ENCODE measurements around the gene FOSL2. TPM values are rescaled to one million over a fixed set of nuclear protein-coding genes. Genes with fewer than 3 reads are reported as not detected.

FOSL2 gene
- total RNA-seq, 1 donor from 2014 or later: 185 TPM

DNA sequence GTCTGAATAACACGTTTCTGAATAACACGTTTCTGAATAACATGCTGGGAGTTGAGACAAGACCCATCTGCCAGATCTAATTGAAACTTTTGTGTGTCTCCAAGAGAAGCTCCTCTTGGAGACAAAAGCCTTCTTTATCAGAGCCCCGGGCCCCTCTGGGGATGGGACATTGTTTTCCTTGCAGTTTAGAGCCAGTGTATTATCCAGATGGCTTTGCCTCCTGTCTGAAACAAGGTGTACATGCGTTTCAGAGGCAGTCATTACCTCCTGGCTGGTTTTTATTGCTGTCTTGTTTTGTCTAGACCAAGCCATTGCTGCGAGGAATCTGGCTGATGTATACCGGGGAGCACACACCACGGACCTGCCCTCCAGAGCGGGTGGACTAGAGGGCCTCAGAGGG, 7.8 kb downstream of the FOSL2 start:
- H3K9me3 ChIP-seq: no peaks in the 10 kb centered on the region
- intact Hi-C loops (cut with DNase I): no loop called here
- H3K4me3 ChIP-seq: peak overlapping the region; percentile 31 to 96
- peaks cover 19 to 71% of the 10 kb centered on the region in 2 donors for H3K4me1 ChIP-seq
- TF ChIP-seq, protein P1, sequence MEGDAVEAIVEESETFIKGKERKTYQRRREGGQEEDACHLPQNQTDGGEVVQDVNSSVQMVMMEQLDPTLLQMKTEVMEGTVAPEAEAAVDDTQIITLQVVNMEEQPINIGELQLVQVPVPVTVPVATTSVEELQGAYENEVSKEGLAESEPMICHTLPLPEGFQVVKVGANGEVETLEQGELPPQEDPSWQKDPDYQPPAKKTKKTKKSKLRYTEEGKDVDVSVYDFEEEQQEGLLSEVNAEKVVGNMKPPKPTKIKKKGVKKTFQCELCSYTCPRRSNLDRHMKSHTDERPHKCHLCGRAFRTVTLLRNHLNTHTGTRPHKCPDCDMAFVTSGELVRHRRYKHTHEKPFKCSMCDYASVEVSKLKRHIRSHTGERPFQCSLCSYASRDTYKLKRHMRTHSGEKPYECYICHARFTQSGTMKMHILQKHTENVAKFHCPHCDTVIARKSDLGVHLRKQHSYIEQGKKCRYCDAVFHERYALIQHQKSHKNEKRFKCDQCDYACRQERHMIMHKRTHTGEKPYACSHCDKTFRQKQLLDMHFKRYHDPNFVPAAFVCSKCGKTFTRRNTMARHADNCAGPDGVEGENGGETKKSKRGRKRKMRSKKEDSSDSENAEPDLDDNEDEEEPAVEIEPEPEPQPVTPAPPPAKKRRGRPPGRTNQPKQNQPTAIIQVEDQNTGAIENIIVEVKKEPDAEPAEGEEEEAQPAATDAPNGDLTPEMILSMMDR (IDR thresholded peaks at IDR 0.05): no peak
- peak overlapping the region; percentile 4 to 100 for H3K27ac ChIP-seq
- peaks cover 43 to 64% of the 10 kb centered on the region in 2 donors for H3K36me3 ChIP-seq
- no peaks in the 10 kb centered on the region for H3K27me3 ChIP-seq
- no peak for DNase-seq (ENCODE audit: low spot score in 2 of 2)

GRCh38 chr2:28400921-28401320, 8.3 kb downstream of the FOSL2 start:
- no peak for DNase-seq (ENCODE audit: low spot score in 2 of 2)
- Histone ChIP-seq H3K9me3 (no peaks in the 10 kb centered on the region), H3K4me3 (peak overlapping the region; percentile 31 to 96), H3K27me3 (no peaks in the 10 kb centered on the region), H3K36me3 (peaks cover 48 to 66% of the 10 kb centered on the region in 2 donors), H3K4me1 (peaks cover 19 to 72% of the 10 kb centered on the region in 2 donors), H3K27ac (peak overlapping the region; percentile 4 to 100)
- intact Hi-C loops (cut with DNase I): no loop called here
- TF ChIP-seq, protein P1 (IDR thresholded peaks at IDR 0.05): no peak

DNA sequence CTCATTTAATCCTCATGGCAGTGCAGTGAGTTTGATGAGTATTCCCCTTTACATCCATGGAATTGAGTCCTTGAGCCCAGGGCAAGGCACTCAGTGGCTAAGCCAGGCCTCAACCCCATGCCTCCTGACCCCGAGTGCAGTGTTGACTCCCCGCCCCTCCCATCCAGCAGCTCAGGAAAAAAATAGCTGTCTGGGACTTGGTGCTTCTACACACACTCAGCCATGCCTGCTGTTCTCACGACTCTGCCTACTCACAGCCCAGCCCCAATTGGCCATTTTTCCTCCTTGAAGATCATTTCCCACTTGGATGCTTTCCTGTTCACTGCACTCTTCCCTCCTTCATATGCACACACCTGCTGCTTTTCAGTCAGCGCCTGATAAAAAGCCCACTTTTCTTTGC, 8.8 kb downstream of the FOSL2 start:
- Histone ChIP-seq H3K9me3 (no peaks in the 10 kb centered on the region), H3K4me1 (peaks cover 19 to 74% of the 10 kb centered on the region in 2 donors), H3K36me3 (peaks cover 53 to 71% of the 10 kb centered on the region in 2 donors), H3K4me3 (peak overlapping the region; percentile 31 to 96), H3K27me3 (no peaks in the 10 kb centered on the region), H3K27ac (no peak overlapping the region)
- intact Hi-C loops (cut with DNase I): no loop called here
- DNase-seq (ENCODE audit: low spot score in 2 of 2): no peak
- TF ChIP-seq, protein P1 (IDR thresholded peaks at IDR 0.05): no peak

DNA sequence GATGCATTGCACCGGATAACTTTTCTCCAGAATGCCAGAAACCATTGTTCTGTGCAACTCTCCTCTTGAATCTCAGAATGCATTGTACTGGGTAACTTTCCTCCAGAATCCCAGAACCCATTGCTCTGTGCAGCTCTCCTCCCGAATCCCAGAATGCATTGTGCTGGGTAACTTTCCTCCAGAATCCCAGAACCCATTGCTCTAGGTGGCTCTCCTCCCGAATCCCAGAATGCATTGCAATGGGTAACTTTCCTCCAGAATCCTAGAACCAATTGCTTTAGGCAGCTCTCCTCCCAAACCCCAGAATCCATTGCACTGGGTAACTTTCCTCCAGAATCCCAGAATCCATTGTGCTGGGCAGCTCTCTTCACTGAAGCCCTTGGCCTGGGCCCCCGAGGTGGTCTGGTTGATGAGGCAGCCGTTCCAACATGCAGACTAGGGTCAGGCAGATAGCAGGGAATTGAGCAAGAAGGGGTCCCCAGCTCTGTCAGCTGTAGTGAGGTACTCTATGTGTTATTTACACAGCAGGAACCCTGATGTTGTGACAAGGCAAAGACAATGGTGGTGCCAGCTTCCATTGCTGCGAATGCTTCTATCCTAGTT, 9.4 kb downstream of the FOSL2 start:
- H3K4me1 ChIP-seq: peaks cover 19 to 80% of the 10 kb centered on the region in 2 donors
- intact Hi-C loops (cut with DNase I): no loop called here
- peak overlapping the region in 1 of 2 donors; percentile 96 for H3K4me3 ChIP-seq
- peaks cover 60 to 77% of the 10 kb centered on the region in 2 donors for H3K36me3 ChIP-seq
- TF ChIP-seq, protein P1 (IDR thresholded peaks at IDR 0.05): no peak
- peak overlapping the region in 1 of 2 donors; percentile 18 for H3K27ac ChIP-seq
- no peak for DNase-seq (ENCODE audit: low spot score in 2 of 2)
- H3K27me3 ChIP-seq: no peaks in the 10 kb centered on the region
- no peaks in the 10 kb centered on the region for H3K9me3 ChIP-seq

GRCh38 chr2:28403370-28403956, 10.8 kb downstream of the FOSL2 start:
- intact Hi-C loops (cut with DNase I): no loop called here
- no peak overlapping the region for H3K27ac ChIP-seq
- DNase-seq (ENCODE audit: low spot score in 2 of 2): no peak
- H3K36me3 ChIP-seq: peaks cover 70 to 81% of the 10 kb centered on the region in 2 donors
- H3K4me1 ChIP-seq: peaks cover 16 to 72% of the 10 kb centered on the region in 2 donors
- H3K27me3 ChIP-seq: no peaks in the 10 kb centered on the region
- H3K4me3 ChIP-seq: peak overlapping the region in 1 of 2 donors; percentile 96
- no peaks in the 10 kb centered on the region for H3K9me3 ChIP-seq
- TF ChIP-seq, protein P1 (IDR thresholded peaks at IDR 0.05): no peak

All from ascending aorta (tissue), 2 donors.